GM23248 (cell line): Measurements from ENCODE around the gene NRP1. TPM values are rescaled to one million over a fixed set of nuclear protein-coding genes. Genes with fewer than 3 reads are reported as not detected.

Source experiments
- DNase-seq: peaks from one replicate; pipeline ENCODE4 v3.0.0-alpha.2; 2015
- H2AFZ ChIP-seq: fragments of 200-600 bp; sonication (generic); 2 replicates; pipeline ENCODE4 v1.6.1; 2016; ENCODE audit warnings: antibody characterized with exemption
- H3F3A ChIP-seq: fragments of 200-600 bp; sonication (generic); 2 replicates; pipeline ENCODE4 v1.6.1; 2016; ENCODE audit warnings: mild to moderate bottlenecking, antibody characterized with exemption, mixed run types; ENCODE audit not compliant: insufficient read depth
- H3K27ac ChIP-seq: fragments of 200-600 bp; sonication (generic); 2 replicates; pipeline ENCODE4 v1.5.1; 2016; ENCODE audit warnings: mild to moderate bottlenecking
- H3K27me3 ChIP-seq: fragments of 200-600 bp; sonication (generic); replicated peaks from 2 replicates; pipeline ENCODE4 v1.6.1; 2016; ENCODE audit warnings: mild to moderate bottlenecking; ENCODE audit not compliant: insufficient read depth
- H3K36me3 ChIP-seq: fragments of 200-600 bp; sonication (generic); 2 replicates; pipeline ENCODE4 v1.6.1; 2016; ENCODE audit warnings: low read depth, mild to moderate bottlenecking
- H3K4me1 ChIP-seq: fragments of 200-600 bp; sonication (generic); 2 replicates; pipeline ENCODE4 v1.6.1; 2016; ENCODE audit warnings: mild to moderate bottlenecking; ENCODE audit not compliant: insufficient read depth
- H3K4me2 ChIP-seq: fragments of 200-600 bp; sonication (generic); one replicate; pipeline ENCODE4 v1.6.1; 2016; ENCODE audit warnings: mild to moderate bottlenecking; ENCODE audit not compliant: unreplicated experiment
- H3K4me3 ChIP-seq: fragments of 200-600 bp; sonication (generic); 2 replicates; pipeline ENCODE4 v1.5.1; 2016; ENCODE audit warnings: mild to moderate bottlenecking
- H3K79me2 ChIP-seq: fragments of 200-600 bp; sonication (generic); 2 replicates; pipeline ENCODE4 v1.6.1; 2016; ENCODE audit warnings: mild to moderate bottlenecking; ENCODE audit not compliant: insufficient read depth
- H3K9ac ChIP-seq: fragments of 200-600 bp; sonication (generic); 2 replicates; pipeline ENCODE4 v1.6.1; 2016; ENCODE audit warnings: mild to moderate bottlenecking
- H3K9me2 ChIP-seq: fragments of 200-600 bp; sonication (generic); 2 replicates; pipeline ENCODE4 v1.6.1; 2016; ENCODE audit warnings: mixed run types, mild to moderate bottlenecking, moderate library complexity; ENCODE audit not compliant: insufficient read depth
- H3K9me3 ChIP-seq: fragments of 200-600 bp; sonication (generic); one replicate; pipeline ENCODE4 v1.6.1; 2017; ENCODE audit warnings: low read depth
- H4K20me1 ChIP-seq: fragments of 200-600 bp; sonication (generic); 2 replicates; pipeline ENCODE4 v1.6.0; 2016; ENCODE audit not compliant: insufficient read depth
- EZH2 ChIP-seq: fragments of 200-600 bp; sonication (generic); IDR thresholded peaks from 2 replicates; pipeline ENCODE4 v1.6.1; 2018; ENCODE audit warnings: antibody characterized with exemption, mild to moderate bottlenecking; ENCODE audit not compliant: insufficient read depth, poor library complexity, severe bottlenecking
- EZH2phosphoT487 ChIP-seq: fragments of 200-600 bp; sonication (generic); IDR thresholded peaks from 2 replicates; pipeline ENCODE4 v1.6.1; 2018; ENCODE audit warnings: antibody characterized with exemption, moderate library complexity, mild to moderate bottlenecking, low read depth; ENCODE audit not compliant: insufficient read depth
- WGBS, 2 experiments: methylation state at CpG; one replicate each; pipeline ENCODE4 v1.1.6; 2015 to 2017; ENCODE audit warnings: low lambda C conversion rate in 2 of 2, low coverage in 1 of 2; ENCODE audit errors: missing lambda C conversion rate in 2 of 2; 5-methylcytosine and 5-hydroxymethylcytosine counted together
- in situ Hi-C: fragments of 300-500 bp; cut with MboI; formaldehyde crosslinking; loops from 2 replicates; pipeline ENCODE4 v1.15.0; 2020
- polyA plus RNA-seq: library from polyadenylated mRNA; unstranded; fragments of >200 nt; fragmentation: Nextera tagmentation; extraction: Ambion mirVana; gene quantifications from 2 replicates; pipeline ENCODE4 v1.2.1, GENCODE V29; 2016
- total RNA-seq: library from RNA; depleted of rRNA; stranded (reverse); fragments of >200 nt; shearing (Covaris generic); gene quantifications from 2 replicates; pipeline ENCODE4 v1.2.3, GENCODE V29; 2014

NRP1 gene
- total and polyA plus RNA-seq, 2 experiments from 2014 or later: 152 to 175 TPM

GRCh38 chr10:33252324-33252723 is 82.1 kb downstream of the NRP1 start:
- Histone ChIP-seq H3K4me3 (no peak overlapping the region), H3F3A (peaks cover 84% of the 10 kb centered on the region), H3K27me3 (no peaks in the 10 kb centered on the region), H3K27ac (peak overlapping the region; percentile 73), H3K79me2 (peaks cover 84% of the 10 kb centered on the region), H3K36me3 (peaks cover 74% of the 10 kb centered on the region), H4K20me1 (no peaks in the 10 kb centered on the region), H3K9me3 (no peaks in the 10 kb centered on the region), H3K9ac (peak overlapping the region; percentile 14), H3K4me1 (peaks cover 44% of the 10 kb centered on the region), H3K4me2 (peak overlapping the region; percentile 16), H3K9me2 (no peaks in the 10 kb centered on the region), H2AFZ (no peak overlapping the region)
- no peak for DNase-seq
- in situ Hi-C loops: no loop called here
- TF ChIP-seq EZH2: no peak
- no peak for TF ChIP-seq EZH2phosphoT487
- WGBS, 2 experiments: 96 to 98% methylated on average over 12 of the region's 12 CpGs

- no peaks in the 10 kb centered on the region for H3K27me3 ChIP-seq
- H3K4me1 ChIP-seq: peaks cover 44% of the 10 kb centered on the region
- H3K9ac ChIP-seq: no peak overlapping the region
- TF ChIP-seq EZH2phosphoT487 (no peak), EZH2 (no peak)
- H4K20me1 ChIP-seq: no peaks in the 10 kb centered on the region
- H3K27ac ChIP-seq: peak overlapping the region; percentile 59; the same call in 1 of the 2 replicates
- H3K4me2 ChIP-seq: no peak overlapping the region
- WGBS, 2 experiments: 48 to 51% methylated on average over 7 of the region's 7 CpGs
- peaks cover 84% of the 10 kb centered on the region for H3K79me2 ChIP-seq
- peaks cover 77% of the 10 kb centered on the region for H3K36me3 ChIP-seq
- peaks cover 81% of the 10 kb centered on the region for H3F3A ChIP-seq
- H2AFZ ChIP-seq: no peak overlapping the region
- H3K9me2 ChIP-seq: no peaks in the 10 kb centered on the region
- H3K9me3 ChIP-seq: no peaks in the 10 kb centered on the region
- in situ Hi-C loops: no loop called here
- H3K4me3 ChIP-seq: no peak overlapping the region
- DNase-seq: no peak
These were observed 84.7 kb downstream of the NRP1 start for GRCh38 chr10:33249659-33250345.

GRCh38 chr10:33249137-33249536 is 85.3 kb downstream of the NRP1 start:
- in situ Hi-C loops: no loop called here
- DNase-seq: no peak
- no peak for TF ChIP-seq EZH2
- no peak for TF ChIP-seq EZH2phosphoT487
- WGBS, 2 experiments: 92 to 93% methylated on average over 8 of the region's 8 CpGs
- peaks cover 72% of the 10 kb centered on the region for H3K36me3 ChIP-seq
- no peaks in the 10 kb centered on the region for H3K27me3 ChIP-seq
- H3K27ac ChIP-seq: peak overlapping the region; percentile 59
- H3K9me2 ChIP-seq: no peaks in the 10 kb centered on the region
- H4K20me1 ChIP-seq: no peaks in the 10 kb centered on the region
- peaks cover 80% of the 10 kb centered on the region for H3F3A ChIP-seq
- H3K9me3 ChIP-seq: no peaks in the 10 kb centered on the region
- peak overlapping the region; percentile 40 for H3K4me2 ChIP-seq
- H3K79me2 ChIP-seq: peaks cover 86% of the 10 kb centered on the region
- H3K4me1 ChIP-seq: peaks cover 44% of the 10 kb centered on the region
- no peak overlapping the region for H3K4me3 ChIP-seq
- no peak overlapping the region for H3K9ac ChIP-seq
- no peak overlapping the region for H2AFZ ChIP-seq

- WGBS, 2 experiments: 0 to 3% methylated on average over 1 of the region's 1 CpG
- Histone ChIP-seq H2AFZ (no peak overlapping the region), H3K36me3 (peaks cover 67% of the 10 kb centered on the region), H3K4me3 (no peak overlapping the region), H3F3A (peaks cover 79% of the 10 kb centered on the region), H3K9me3 (no peaks in the 10 kb centered on the region), H3K27me3 (no peaks in the 10 kb centered on the region), H3K9me2 (no peaks in the 10 kb centered on the region), H3K4me1 (peaks cover 41% of the 10 kb centered on the region), H4K20me1 (no peaks in the 10 kb centered on the region), H3K4me2 (peak overlapping the region; percentile 40), H3K9ac (no peak overlapping the region), H3K27ac (peak overlapping the region; percentile 59), H3K79me2 (peaks cover 85% of the 10 kb centered on the region)
- TF ChIP-seq EZH2: no peak
- TF ChIP-seq EZH2phosphoT487: no peak
- in situ Hi-C loops: no loop called here
- peak; percentile 87 for DNase-seq
These were observed 85.8 kb downstream of the NRP1 start for GRCh38 chr10:33248638-33249037.
